Raji (cell line): Measurements from ENCODE around the gene VARS1.

Experiments used
- POLR2A ChIP-seq: IDR thresholded peaks from 2 replicates; pipeline ENCODE4 v1.6.1; 2011; ENCODE audit warnings: low read depth, low read length, control low read depth; ENCODE audit not compliant: insufficient read depth

The VARS1 gene

DNA sequence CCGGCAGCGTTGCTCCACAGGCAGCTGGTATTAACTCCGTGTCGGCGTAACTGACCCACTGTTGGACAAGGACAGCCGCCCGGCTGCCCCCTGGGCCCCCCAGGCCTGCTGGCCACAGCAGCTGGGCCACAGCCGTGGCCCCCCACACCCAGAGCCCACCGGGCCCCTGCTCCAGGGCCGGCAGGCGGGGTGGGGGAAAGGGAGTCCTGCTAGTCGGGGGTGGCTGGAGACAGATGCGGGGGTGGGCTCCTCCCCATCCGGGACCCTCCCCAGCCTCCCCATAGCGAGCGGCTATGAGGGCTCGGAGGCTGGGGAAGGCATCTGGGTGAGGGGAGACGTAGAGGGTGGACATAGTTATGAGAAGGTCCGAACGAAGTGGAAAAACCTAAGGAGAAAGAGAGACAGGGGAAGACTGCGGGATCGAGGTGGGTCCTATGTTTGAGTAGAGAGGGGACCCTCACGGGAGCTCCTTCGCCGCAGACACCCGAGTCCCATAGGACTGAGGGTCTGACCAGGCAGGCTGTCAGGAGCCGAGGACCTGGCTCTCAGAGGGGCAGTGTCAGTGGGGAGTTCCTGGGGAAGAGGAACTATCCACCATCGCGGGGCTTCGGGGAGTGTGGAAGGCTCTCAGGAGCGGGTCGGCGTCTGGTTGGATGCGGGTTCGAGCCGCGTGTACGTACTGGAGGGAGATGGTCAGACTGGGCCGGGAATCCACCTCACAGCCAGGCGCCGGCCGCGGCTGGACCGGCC lies 511 bp downstream of the VARS1 start:
- no peak for TF ChIP-seq POLR2A

DNA sequence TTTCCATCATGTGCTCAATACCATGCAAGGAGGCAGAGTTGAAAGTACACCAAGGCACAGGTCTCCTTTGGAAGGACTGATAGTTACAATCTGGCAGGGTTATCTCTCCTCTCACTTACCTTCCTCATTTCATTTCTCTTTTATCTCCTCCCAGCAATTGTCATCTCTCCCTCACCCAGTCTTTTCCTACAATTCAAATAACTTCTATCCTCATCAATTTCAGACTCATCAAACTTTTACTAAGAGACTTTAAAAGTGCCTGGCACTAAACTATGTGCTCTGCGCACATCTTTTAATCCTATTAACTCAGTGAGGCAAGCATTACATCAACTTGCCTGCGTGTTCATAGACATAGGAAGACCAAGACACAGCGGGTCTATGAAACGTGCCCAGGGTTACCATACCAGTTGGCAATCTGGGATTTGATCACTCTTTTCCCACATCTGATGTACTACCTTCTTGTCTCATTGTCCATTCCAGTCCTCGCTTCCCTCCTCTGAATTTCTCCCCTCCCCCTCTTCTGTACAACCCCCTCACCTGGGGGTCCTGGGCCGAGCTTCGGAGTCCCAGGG lies 1.2 kb downstream of the VARS1 start:
- TF ChIP-seq POLR2A: peak; percentile 18; the same call in 1 of the 2 replicates

DNA sequence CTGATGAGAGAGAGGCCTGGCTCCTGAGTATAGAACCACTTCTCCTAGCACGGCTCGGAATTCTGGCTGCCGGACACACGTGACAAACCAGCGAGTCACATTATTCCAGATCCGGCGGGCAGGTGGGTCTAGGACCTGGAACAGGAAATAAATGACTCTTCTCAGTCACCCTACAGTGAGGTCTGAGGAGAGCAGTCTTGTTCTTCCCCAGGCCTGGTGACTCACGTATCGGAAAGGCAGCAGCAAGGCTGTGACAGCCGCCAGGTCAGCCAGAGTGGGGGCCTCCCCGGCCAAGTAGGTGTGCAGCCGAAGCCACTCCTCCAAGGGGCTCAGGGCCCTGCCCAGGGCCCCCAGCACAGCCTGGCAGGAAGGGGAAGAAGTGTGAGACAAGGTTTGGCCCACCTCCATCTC lies 2.8 kb downstream of the VARS1 start:
- TF ChIP-seq POLR2A: no peak

DNA sequence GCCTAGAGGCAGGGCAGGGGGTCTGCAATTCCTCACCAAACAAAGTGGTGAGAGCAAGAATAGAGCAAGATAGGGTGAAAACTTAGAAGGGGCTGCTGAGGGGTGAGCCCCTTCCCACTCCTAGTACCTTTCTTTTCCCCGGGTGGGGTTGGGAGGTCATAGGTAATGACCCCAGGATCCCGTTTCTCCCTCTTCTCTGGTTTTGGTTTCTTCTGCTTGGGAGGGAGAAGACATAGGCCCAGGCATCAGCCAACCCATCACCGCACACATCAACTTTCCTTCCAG lies 3.5 kb downstream of the VARS1 start:
- TF ChIP-seq POLR2A: no peak

DNA sequence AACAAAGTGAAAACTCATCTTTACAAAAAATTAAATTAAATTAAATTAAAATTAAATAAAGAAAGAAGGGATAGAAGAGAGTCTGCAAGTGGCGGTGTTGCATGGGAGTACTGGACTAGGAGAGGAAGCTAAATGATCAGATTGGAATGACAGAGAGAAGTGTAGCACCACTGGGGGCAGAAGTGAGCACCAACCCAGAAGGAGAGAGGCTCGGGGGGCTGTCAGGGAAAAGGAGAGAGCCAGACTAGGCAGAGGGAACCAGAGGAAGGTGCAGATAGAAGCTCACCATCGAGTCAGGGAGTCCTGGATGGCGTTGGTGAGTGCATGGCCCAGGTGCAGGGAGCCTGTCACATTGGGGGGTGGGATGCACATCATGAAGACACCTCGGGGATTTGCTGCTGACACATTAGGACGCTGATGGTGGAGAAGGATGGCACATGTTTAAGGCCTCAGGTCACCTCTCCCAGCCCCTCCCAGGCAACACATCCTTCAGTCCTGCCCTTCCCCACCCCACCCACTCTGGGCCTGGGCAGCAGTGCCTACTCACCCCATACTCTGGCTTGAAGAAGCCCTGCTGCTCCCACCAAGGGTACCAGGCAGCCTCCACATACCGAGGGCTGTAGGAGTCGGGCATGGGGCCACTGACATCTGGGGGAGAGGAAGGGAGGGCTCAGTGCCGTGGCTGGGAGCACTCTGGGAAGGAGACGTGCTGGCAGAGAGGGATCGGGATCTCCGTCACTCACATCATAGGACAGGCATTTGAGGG lies 4.0 kb downstream of the VARS1 start:
- no peak for TF ChIP-seq POLR2A

DNA sequence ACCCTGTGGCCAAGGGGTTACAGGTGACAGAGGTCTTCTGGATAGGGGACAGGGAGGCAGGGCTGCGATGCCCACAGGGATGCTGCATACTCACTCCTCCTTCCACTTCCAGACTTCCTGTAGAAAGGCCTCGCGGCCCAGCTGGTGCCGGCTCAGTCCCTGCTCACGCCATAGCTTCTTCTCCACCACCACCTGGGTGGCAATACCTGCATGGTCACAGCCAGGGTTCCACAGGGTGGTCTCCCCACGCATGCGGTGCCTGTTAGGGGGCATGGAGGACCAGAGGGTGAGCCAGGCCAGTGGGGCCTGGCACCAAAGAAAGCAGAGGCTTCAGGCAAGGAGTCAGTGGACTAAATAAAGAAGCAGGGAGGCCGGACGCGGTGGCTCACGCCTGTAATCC lies 10.1 kb downstream of the VARS1 start:
- no peak for TF ChIP-seq POLR2A

DNA sequence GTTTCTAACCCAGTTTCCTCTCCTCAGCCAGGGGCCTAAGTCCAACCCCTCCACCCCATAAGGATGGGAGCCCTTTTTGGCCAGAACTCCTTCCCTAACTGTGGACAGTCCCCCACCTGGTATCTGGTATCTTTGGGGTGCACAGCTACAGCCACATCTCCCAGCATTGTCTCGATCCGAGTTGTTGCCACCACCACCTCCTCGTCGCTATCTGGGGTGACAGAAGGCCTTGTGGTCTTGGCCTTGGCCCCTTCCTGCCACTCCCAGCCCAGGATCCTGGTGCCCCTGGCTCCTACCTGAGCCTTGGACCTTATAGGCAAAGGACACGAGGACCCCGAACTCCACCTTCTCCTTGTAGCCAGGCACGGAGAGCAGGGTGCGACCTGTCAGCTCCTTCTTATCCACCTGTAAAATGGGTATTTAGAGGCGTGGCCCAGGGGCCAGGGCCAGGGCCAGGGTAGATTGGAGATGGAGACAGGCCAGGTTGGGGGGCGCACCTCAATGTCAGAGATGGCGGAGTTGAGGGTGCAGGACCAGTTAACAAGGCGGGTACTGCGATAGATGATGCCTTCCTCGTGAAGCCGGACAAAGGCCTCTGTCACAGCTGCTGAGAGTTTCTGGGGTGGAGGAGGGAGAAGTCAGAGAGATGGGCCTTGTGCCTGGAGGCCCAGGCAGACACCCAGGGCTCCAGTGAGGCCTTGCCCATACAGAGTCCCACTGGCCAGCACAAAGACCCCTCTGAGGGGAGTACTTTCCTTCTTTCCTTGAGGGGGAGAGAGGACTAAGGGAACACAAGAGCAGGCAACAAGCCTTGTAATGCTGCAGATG lies 11.2 kb downstream of the VARS1 start:
- TF ChIP-seq POLR2A: no peak

DNA sequence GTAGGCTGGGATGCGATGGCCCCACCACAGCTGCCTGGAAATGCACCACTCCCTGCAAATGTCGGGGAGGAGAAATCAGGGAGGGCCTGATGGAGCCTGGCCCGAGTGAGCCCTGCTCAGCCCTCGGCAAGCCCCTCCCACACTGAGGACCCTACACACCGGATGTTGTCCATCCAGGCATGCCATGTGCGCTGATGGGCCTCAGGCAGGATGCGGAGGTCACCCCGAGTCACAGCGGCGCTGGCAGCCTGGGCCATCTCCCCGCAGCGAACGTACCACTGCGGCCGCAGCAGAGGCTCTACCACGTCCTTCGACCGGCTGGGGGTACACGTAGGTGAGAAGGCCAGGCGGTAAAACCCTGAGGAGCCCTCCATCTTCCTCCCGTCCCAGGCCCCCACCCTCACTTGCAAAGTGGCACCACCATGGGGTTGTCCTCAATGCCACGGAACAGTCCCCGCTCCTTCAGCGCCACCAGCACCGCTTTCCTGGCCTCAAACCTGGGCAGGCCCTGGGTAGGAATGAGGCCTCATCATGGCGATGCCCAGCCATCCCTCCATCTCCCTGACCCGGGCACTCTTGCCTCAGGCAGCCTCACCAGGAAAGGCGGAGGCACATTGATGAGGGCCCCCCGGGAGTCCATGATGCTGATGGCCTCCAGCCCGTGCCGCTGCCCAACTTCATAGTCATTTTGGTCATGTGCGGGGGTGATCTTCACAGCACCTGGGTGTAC lies 13.3 kb downstream of the VARS1 start:
- TF ChIP-seq POLR2A: no peak

DNA sequence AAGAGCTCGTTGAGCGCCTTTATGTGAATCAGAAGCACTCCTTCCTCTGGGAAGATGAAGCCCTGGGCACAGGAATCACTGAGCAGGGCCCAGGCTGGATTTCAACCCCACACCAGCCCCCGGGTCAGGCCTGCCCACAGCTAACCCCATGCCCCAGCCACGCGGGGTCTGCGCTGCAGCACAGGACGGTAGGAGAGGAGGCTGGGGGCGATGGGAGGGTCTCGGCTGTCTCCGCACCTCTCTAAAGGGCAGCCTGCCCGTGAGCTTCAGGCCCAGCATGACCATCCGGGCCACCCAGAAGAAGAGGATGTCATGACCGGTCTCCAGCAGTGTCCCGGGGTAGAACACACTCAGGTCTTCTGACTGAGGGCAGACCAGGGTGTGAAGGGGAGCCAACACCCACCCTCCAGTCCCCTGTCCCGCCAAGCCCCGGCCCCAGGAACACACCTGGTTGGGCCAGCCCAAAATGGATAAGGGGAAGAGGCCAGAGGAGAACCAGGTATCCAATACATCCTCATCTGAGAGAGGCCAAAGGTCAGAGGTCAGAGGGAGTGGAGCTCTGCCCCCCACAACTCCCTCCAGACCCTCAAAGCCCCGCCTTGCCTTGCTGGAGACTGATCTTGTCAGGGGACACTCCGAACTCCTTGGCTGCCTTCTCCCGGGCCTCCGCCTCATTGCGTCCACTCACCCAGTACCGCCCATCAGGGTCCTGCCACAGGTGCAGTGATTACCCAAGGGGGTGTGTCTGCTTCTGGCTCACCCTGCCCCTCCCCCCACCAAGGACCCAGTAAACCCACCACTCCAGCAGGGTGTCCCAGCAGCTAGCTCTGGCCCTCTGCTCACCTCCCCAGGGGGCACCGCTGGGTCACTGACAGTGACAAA lies 14.1 kb downstream of the VARS1 start:
- TF ChIP-seq POLR2A: no peak

DNA sequence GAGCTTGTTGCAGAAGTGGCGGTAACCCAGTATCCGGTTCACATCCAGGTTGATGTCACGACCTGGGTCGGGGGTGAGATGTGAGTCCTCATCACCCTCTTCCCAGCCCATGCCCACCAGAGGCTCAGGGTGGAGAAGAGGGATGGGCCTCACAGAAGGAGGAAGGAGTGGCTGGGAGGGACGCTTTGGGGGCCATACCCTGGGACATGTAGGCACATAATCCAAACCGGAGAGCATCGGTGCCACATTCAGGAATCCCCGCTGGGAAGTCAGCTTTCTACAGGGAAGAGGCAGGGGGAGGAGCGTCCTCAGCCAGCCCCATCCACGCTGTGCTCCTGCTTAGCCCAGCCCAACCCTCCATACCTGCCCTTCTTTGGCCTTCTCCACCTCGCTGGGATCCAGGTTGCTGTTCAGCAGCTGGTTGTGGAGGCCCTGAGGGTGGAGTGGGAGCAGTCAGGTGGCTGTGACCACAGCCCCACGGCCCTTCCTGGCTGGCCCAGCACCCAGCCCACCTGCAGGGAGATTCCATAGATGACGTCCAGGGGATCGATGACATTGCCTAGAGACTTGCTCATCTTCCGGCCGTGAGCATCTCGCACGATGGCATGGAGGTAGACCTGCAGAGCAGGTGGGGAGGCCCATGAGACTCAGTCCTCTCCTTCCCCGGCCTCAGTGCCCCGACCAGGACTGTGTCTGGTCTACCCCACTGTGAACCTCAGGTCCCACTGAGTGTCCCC lies 14.9 kb downstream of the VARS1 start:
- no peak for TF ChIP-seq POLR2A

DNA sequence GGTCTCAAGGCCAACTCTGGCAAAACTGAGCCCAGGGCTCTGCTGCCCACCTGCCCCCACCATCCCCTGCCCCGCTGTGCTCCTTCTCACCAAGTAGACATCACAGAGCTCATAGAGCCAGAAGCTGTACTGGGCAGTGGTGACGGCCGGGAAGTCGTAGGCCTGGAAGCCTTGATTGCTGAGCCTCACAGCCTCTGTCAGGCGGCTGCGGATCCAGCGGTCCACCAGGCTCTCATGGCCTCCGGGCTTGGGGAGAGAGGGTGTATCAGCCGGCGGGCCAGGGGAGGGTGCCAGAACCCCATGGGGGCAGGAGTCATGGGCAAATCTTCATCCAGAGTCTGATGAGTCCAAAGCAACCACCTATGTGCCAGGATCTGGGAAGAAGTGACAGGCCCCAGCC lies 15.6 kb downstream of the VARS1 start:
- no peak for TF ChIP-seq POLR2A

DNA sequence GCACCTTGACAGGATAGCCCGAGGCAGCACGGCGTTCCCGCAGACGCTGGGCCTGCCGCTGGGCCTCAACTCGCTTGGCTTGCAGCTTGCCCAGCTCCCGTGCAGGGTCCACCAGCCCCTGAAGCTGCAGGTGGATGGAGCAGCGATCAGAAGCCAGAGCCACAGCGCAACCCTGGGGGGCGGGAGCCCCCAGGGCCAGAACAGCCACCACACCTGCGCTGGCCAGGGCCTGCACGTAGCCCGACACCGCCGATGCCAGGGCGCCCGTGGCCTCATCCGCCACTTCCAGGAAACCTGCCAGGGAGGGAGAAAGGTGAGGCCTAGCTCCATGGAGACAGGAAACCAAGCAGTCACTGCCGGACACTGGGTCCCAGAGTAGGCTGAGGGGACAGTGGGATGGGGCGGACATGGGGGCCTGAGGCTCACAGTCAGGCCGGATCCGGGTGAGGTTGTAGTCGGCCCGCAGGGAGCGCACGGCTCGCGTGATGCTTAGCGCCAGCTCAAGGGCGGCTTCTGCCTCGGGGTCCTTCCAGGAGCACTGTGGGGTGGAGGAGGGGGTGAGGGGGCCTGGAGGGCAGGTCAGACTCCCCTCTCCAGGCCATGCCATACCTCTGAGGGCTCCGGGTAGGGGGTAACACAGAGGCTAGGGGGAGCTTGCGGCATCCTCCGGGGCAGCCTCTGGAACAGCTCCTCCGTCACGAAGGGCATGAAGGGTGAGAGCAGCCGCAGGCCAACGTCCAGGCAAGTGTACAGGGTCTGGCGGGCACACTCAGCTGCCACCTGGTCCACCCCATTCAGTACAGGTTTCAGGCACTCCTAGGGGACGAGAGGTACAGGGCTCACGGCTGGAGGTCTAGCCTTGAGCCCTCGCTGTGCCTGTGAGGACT lies 16.3 kb downstream of the VARS1 start:
- TF ChIP-seq POLR2A: no peak
